NB4 (cell line): ENCODE measurements around the gene PBXIP1.
"Not testable (repeated sequence)": the region's sequence is repeated elsewhere in the genome, so short reads cannot be mapped to it uniquely, and the experiment has no call there.

Experiments
- DNase-seq: peaks from one replicate; pipeline ENCODE4 v3.0.0; 2010; ENCODE audit warnings: low read depth
- H3K4me3 ChIP-seq: one replicate; pipeline ENCODE4 v1.5.1; 2011; ENCODE audit warnings: mild to moderate bottlenecking, low read depth, low read length, moderate library complexity
- MAX ChIP-seq: IDR thresholded peaks from 2 replicates; pipeline ENCODE4 v1.6.1; 2011; ENCODE audit warnings: low read depth, low read length
- MYC ChIP-seq: IDR thresholded peaks from 2 replicates; pipeline ENCODE4 v1.6.1; 2011; ENCODE audit warnings: low read depth, low read length
- POLR2A ChIP-seq: IDR thresholded peaks from 2 replicates; pipeline ENCODE4 v1.6.1; 2011; ENCODE audit warnings: mild to moderate bottlenecking; ENCODE audit not compliant: insufficient read length; ENCODE audit errors: extremely low read depth
- TF ChIP-seq, protein P1 (sequence below): IDR thresholded peaks from one replicate; pipeline ENCODE4 v1.5.1; 2012; ENCODE audit warnings: low read depth, low read length

Gene PBXIP1

GRCh38 chr1:154999571-155000410 lies 43.9 kb upstream of the PBXIP1 start:
- peak overlapping the region; percentile 80 for H3K4me3 ChIP-seq
- peak; percentile 96 for TF ChIP-seq MAX
- peak; percentile 96 for TF ChIP-seq MYC
- TF ChIP-seq, protein P1, sequence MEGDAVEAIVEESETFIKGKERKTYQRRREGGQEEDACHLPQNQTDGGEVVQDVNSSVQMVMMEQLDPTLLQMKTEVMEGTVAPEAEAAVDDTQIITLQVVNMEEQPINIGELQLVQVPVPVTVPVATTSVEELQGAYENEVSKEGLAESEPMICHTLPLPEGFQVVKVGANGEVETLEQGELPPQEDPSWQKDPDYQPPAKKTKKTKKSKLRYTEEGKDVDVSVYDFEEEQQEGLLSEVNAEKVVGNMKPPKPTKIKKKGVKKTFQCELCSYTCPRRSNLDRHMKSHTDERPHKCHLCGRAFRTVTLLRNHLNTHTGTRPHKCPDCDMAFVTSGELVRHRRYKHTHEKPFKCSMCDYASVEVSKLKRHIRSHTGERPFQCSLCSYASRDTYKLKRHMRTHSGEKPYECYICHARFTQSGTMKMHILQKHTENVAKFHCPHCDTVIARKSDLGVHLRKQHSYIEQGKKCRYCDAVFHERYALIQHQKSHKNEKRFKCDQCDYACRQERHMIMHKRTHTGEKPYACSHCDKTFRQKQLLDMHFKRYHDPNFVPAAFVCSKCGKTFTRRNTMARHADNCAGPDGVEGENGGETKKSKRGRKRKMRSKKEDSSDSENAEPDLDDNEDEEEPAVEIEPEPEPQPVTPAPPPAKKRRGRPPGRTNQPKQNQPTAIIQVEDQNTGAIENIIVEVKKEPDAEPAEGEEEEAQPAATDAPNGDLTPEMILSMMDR: no peak
- TF ChIP-seq POLR2A: peak; percentile 68
- peak; percentile 89 for DNase-seq

- DNase-seq: peak; percentile 94
- TF ChIP-seq MAX (peak; percentile 6; the same call in 1 of the 2 replicates), MYC (0 out of 2 replicates have a peak, but pooled peaks have one; percentile 36), POLR2A (peak; percentile 36)
- TF ChIP-seq, protein P1: peak; percentile 94
- H3K4me3 ChIP-seq: peak overlapping the region; percentile 50
These were observed 43.1 kb upstream of the PBXIP1 start for GRCh38 chr1:154998818-154999570.

GRCh38 chr1:154998201-154998780 lies 42.4 kb upstream of the PBXIP1 start:
- peak; percentile 32 for DNase-seq
- peak overlapping the region; percentile 50 for H3K4me3 ChIP-seq
- TF ChIP-seq MYC: no peak
- TF ChIP-seq, protein P1: peak; percentile 22

DNA sequence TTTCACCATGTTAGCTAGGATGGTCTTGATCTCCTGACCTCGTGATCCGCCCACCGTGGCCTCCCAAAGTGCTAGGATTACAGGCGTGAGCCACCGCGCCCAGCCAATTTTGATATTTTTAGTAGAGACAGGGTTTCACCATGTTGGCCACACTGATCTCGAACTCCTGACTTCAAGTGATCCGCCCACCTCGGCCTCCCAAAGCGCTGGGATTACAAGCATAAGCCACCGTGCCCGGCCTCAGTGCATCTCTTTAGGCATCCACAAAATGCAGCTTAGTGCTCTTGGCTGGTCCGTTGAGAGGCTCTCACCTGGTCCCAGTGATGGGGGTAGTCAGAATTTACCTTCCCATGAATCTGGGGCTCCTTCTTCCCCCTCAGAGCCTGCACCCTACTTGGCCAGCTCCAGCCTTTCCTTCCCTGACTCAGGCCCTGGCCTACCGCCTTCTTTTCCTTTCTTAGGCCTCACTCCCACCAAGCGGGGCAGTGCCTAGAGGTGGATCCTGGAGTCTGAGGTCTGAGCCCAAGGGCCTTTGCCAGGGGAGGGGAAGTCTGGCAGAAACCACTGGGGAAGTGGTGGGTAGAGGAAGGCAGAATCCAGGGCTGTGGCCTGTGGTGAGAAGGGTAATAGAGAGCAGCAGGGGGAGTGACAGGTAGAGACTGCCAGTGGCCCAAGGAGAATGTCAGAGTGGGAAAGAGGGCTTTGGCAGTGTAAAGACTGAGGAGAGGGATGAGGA lies 41.2 kb upstream of the PBXIP1 start:
- no peak for TF ChIP-seq MAX
- no peak for TF ChIP-seq MYC
- TF ChIP-seq, protein P1: no peak
- no peak for TF ChIP-seq POLR2A
- no peak overlapping the region for H3K4me3 ChIP-seq
- DNase-seq: peak; percentile 69

DNA sequence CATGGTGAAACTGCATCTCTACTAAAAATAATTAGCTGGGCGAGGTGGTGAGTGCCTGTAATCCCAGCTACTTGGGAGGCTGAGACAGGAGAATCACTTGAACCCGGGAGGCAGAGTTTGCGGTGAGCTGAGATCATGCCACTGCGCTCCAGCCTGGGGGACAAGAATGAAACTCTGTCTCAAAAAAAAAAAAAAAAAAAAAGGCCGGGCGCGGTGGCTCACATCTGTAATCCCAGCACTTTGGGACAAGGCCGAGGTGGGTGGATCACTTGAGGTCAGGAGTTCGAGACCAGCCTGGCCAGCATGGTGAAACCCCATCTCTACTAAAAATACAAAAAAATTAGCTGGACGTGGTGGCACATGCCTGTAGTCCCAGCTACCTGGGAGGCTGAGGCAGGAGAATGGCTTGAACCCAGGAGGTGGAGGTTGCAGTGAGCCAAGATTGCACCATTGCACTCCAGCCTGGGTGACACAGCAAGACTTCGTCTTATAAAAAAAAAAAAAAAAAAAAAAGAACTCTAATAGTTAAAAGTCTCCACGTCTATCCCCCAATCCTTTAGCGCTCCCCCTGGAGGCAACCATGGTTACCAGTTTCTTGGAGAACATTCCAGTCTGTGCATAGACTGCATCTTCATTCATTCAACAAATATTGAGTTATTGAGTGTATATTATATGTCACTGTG lies 39.5 kb upstream of the PBXIP1 start:
- TF ChIP-seq, protein P1: peak; percentile 25
- DNase-seq: peak; percentile 67
- not testable (repeated sequence) for H3K4me3 ChIP-seq
